ENCODE measurements around the gene PHF12.
"Not testable (repeated sequence)": the region's sequence is repeated elsewhere in the genome, so short reads cannot be mapped to it uniquely, and the experiment has no call there.

Gene PHF12

DNA sequence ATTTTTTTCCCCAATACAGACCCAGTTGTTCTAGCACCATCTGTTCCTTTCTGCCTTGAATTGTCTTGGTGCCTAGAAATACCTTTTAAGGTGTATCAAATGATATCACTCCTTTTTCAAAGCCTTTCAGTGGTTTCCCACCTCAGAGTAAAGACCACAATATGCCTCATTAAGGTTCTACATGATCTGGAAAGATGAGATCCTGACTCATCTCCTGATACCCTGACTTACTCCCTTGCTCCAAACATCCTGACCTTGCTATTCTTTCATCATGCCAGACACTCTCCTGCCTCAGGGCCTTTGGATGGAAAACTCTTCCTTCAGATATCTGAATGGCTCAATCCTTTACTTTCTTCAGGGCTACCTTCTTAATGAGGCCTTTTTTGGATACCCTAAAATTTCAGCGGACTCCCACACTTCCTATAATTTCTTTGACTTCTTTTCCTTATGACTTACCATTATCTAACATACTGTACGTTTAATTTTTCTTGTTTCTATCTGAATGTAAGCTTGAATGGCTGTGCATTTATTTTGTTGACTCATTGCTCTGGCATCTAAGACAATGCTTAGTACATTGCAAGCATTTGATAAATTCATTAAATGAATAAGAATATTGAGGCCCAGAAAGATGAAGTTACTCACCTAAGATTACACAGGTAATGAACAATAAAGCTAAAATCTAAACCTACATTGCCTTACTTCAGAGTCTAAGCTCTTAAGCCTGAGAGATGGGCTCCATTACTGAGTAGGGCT lies 73.0 kb downstream of the PHF12 start:
- TF ChIP-seq, protein P1, sequence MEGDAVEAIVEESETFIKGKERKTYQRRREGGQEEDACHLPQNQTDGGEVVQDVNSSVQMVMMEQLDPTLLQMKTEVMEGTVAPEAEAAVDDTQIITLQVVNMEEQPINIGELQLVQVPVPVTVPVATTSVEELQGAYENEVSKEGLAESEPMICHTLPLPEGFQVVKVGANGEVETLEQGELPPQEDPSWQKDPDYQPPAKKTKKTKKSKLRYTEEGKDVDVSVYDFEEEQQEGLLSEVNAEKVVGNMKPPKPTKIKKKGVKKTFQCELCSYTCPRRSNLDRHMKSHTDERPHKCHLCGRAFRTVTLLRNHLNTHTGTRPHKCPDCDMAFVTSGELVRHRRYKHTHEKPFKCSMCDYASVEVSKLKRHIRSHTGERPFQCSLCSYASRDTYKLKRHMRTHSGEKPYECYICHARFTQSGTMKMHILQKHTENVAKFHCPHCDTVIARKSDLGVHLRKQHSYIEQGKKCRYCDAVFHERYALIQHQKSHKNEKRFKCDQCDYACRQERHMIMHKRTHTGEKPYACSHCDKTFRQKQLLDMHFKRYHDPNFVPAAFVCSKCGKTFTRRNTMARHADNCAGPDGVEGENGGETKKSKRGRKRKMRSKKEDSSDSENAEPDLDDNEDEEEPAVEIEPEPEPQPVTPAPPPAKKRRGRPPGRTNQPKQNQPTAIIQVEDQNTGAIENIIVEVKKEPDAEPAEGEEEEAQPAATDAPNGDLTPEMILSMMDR (IDR thresholded peaks at IDR 0.05; ENCODE audit: insufficient read depth, low read depth, low read length, missing control alignments): no peak
- peak; percentile 76 for DNase-seq (ENCODE audit: low read depth)
- no peak overlapping the region for H3K4me3 ChIP-seq (ENCODE audit: low read length)

DNA sequence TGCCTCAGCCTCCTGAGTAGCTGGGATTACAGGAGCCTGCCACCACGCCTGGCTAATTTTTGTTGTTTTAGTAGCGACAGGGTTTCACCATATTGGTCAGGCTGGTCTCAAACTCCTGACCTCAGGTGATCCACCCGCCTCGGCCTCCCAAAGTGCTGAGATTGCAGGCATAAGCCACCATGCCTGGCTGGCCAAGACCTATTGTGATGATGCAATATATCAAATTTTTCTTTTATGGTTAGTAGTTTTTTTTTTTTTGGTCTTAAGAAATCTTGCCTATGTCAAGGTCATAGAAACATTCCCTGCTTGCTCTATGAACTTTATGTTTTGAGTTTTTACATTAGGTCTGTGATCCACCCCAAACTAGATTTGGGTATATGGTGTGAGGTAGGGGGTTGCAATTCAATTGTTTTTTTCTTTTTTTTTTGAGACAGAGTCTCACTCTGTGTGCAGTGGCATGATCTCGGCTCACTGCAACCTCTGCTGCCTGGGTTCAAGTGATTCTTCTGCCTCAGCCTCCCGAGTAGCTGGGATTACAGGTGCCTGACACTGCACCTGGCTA lies 74.1 kb downstream of the PHF12 start:
- DNase-seq (ENCODE audit: low read depth): not testable (repeated sequence)

DNA sequence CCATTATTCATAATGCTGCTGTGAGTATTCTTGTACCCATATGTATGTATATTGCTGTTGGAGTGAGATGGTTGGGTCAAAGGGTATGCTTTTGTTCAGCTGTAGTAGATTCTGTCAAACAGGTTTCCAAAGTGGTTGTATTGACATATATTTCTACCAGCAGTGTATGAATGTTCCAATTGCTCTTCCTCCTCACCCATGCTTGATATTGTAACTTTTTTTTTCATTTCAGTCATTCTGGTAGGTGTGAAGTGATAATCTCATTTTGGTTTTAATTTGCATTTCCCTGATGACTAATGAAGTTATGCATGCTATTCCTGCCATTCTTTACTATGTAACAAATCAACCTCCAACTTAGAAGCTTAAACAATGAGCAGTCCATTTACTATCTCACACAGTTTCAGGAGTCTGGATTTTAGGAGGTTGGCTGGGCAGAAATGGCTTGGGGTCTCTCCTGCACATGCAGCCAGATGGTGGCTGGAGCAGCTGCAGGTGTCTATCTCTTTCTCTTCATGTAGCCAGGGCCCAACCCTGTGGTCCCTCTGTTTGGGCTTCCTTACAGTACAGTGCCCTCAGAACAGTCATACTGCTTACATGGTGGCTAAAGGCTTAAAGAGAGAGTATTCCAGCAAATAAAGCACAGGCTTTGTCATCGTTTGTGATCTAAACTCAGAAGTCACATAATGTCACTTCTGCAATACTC lies 75.3 kb downstream of the PHF12 start:
- TF ChIP-seq, protein P1 (IDR thresholded peaks at IDR 0.05; ENCODE audit: insufficient read depth, low read depth, low read length, missing control alignments): no peak
- DNase-seq (ENCODE audit: low read depth): peak; percentile 34
- no peak overlapping the region for H3K4me3 ChIP-seq (ENCODE audit: low read length)

More for the DNA sequence above, 74.1 kb downstream of the PHF12 start:
- H3K4me3 ChIP-seq (ENCODE audit: low read length): not testable (repeated sequence)

DNA sequence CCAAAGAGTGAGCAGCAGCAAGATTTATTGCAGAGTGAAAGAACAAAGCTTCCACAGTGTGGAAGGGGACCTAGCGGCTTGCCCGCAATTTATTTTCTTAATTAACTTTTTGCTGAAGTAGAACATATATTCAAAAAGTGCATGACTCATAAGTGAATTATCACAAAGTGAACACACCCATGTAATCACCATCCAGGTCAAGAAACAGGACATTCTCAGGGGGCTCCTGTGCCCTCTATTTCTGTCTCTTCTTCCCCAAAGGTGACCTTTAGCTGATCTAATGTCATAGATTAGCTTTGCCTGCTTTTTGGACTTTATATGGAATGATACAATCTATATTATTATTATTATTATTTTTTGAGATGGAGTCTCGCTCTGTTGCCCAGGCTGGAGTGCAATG lies 76.6 kb downstream of the PHF12 start:
- TF ChIP-seq, protein P1 (IDR thresholded peaks at IDR 0.05; ENCODE audit: insufficient read depth, low read depth, low read length, missing control alignments): no peak
- no peak for DNase-seq (ENCODE audit: low read depth)
- no peak overlapping the region for H3K4me3 ChIP-seq (ENCODE audit: low read length)

DNA sequence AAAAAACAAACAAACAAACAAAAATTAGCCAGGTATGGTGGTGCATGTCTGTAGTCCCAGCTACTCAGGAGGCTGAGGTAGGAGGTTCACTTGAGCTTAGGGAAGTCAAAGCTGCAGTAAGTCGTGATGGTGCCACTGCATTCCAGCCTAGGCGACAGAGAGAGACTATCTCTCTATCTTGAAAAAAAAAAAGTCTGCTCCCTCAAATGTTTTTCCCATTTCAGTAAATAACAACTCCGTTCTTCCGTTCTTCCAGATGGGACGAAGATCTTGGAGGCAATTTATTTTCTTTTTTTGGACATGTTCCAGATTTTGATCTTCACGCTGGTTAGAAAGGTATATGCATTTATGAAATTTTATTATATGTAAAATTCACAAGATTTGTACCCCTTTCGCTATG lies 77.5 kb downstream of the PHF12 start:
- no peak overlapping the region for H3K4me3 ChIP-seq (ENCODE audit: low read length)
- no peak for DNase-seq (ENCODE audit: low read depth)
- TF ChIP-seq, protein P1 (IDR thresholded peaks at IDR 0.05; ENCODE audit: insufficient read depth, low read depth, low read length, missing control alignments): no peak

DNA sequence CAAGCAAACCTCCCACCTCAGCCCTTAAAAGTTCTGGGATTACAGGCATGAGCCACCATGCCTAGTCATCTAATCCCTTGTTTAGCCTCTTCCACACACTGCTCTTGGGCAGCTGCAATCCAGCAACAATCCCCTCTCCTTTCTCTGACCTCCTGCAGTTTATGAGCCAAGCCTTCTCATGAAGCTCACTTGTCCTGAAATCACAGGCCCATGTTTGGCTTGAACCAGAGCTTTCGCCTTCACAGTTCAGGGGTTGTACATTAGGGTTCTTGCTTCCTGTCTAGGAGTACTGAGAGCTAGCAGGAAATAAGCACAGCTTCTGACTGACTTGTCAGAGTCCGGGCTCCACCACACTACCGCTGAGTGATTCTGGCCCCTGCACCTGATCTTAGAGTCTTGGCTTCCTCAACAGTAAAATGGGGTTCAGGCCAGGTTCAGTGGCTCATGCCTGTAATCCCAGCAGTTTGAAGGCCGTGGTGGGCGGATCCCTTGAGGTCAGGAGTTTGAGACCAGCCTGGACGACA lies 80.2 kb downstream of the PHF12 start:
- no peak for DNase-seq (ENCODE audit: low read depth)
- no peak overlapping the region for H3K4me3 ChIP-seq (ENCODE audit: low read length)
- TF ChIP-seq, protein P1 (IDR thresholded peaks at IDR 0.05; ENCODE audit: insufficient read depth, low read depth, low read length, missing control alignments): no peak

DNA sequence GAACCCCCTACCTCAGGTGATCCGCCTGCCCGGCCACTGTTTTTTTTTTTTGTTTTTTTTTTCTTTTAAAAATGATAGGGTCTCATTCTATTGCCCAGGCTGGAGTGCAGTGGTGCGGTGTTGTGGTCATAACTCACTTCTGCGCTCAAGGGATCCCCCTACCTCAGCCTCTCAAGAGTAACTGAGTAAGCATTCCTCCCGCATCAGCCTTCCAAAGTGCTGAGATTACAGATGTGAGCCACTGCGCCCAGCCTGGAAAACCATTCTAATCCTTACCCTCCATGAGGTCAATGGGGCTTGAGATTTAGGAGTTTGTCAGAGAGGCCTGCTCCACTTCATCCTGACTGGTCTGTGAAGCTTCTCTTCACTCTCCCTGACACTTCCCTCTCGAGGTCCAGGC lies 84.0 kb downstream of the PHF12 start:
- no peak overlapping the region for H3K4me3 ChIP-seq (ENCODE audit: low read length)
- TF ChIP-seq, protein P1 (IDR thresholded peaks at IDR 0.05; ENCODE audit: insufficient read depth, low read depth, low read length, missing control alignments): no peak
- DNase-seq (ENCODE audit: low read depth): no peak
